Thymus (tissue), 11 donors: ENCODE data around the gene GDPD1. TPM values are rescaled to one million over a fixed set of nuclear protein-coding genes. Genes with fewer than 3 reads are reported as not detected.

Experiments
- DNase-seq, 9 donors: peaks; one replicate each; pipeline ENCODE4 v3.0.0-alpha.2; 2013; ENCODE audit warnings: low spot score in 9 of 9, low read depth in 6 of 9, missing footprints in 1 of 9
- H3K27ac ChIP-seq, 2 donors: one replicate each; pipeline ENCODE4 v1.5.1; 2013; ENCODE audit warnings: control low read depth in 1 of 2, low read depth in 1 of 2, low read length in 1 of 2, mild to moderate bottlenecking in 1 of 2, moderate library complexity in 1 of 2
- H3K27me3 ChIP-seq, 2 donors: one replicate each; pipeline ENCODE4 v1.5.1; 2013; ENCODE audit warnings: low read length in 1 of 2; ENCODE audit not compliant: control insufficient read depth in 2 of 2, insufficient read depth in 1 of 2
- H3K36me3 ChIP-seq, 2 donors: one replicate each; pipeline ENCODE4 v1.5.1; 2013; ENCODE audit warnings: low read length in 1 of 2, mild to moderate bottlenecking in 1 of 2, moderate library complexity in 1 of 2; ENCODE audit not compliant: control insufficient read depth in 2 of 2, insufficient read depth in 2 of 2
- H3K4me1 ChIP-seq, 2 donors: one replicate each; pipeline ENCODE4 v1.5.1; 2013; ENCODE audit warnings: low read length in 2 of 2; ENCODE audit not compliant: control insufficient read depth in 2 of 2, insufficient read depth in 2 of 2
- H3K4me3 ChIP-seq, 2 donors: one replicate each; pipeline ENCODE4 v1.5.1; 2013; ENCODE audit warnings: low read length in 2 of 2, control low read depth in 1 of 2, mild to moderate bottlenecking in 1 of 2
- H3K9me3 ChIP-seq, 2 donors: one replicate each; pipeline ENCODE4 v1.5.1; 2013; ENCODE audit warnings: low read length in 1 of 2, mild to moderate bottlenecking in 1 of 2; ENCODE audit not compliant: control insufficient read depth in 2 of 2, insufficient read depth in 1 of 2
- WGBS: extraction: QIAGEN DNeasy Blood & Tissue Kit; methylation state at CpG from one replicate; pipeline ENCODE4 v1.1.7; 2013; 5-methylcytosine and 5-hydroxymethylcytosine counted together
- polyA plus RNA-seq: library from polyadenylated mRNA; stranded (reverse); fragments of 200-250 nt; gene quantifications from one replicate; pipeline ENCODE4 v1.2.3, GENCODE V29; 2013
- total RNA-seq: library from RNA; stranded (reverse); fragments of 120-200 nt; gene quantifications from one replicate; pipeline ENCODE4 v1.2.4, GENCODE V29; 2013
- donor health status: healthy.

GDPD1 gene
- total and polyA plus RNA-seq, 2 donors = 2.5 to 4.5 TPM

DNA sequence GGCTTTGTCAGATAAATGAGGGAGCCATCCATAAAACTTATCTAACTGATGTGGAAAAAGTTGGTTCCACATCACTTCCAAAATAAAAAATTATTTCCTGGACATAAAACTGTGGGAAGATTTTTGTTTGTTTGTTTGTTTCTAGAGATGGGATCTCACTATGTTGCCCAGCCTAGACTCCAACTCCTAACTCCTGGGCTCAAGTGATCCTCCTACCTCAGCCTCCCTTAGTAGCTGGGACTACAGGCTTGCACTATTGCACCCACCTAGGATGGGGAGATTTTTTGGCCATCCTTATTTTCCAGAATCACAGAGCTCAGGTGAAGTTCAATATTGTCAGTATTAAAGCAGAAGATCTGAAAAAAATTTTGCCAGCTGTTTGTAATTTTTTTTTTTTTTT lies 34.3 kb upstream of the GDPD1 start:
- no peak for DNase-seq
- H3K36me3 ChIP-seq = peaks cover 32 to 38% of the 10 kb centered on the region in 2 donors

DNA sequence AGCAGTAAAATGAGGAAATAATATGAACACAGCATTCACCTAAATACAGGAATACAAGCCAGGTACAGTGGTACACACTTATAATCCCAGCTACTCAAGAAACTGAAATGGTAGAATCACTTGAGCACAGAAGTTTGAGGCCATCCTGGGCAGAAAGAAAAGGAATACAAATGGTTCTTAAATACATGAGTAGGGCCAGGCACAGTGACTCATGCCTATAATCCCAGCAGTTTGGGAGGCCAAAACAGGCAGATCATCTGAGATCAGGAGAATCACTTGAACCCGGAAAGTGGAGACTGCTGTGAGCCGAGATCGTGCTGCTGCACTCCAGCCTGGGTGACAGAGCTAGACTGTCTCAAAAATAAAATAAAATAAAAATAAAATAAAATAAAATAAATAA lies 33.5 kb upstream of the GDPD1 start:
- no peak for DNase-seq
- peaks cover 32 to 45% of the 10 kb centered on the region in 2 donors for H3K36me3 ChIP-seq
- H3K27ac ChIP-seq = no peak overlapping the region
- no peaks in the 10 kb centered on the region for H3K4me1 ChIP-seq
- no peaks in the 10 kb centered on the region for H3K9me3 ChIP-seq
- no peaks in the 10 kb centered on the region for H3K27me3 ChIP-seq
- no peak overlapping the region for H3K4me3 ChIP-seq
- 98% methylated on average over 3 of the region's 3 CpGs for WGBS

More for the DNA sequence above, 34.3 kb upstream of the GDPD1 start:
- no peak overlapping the region for H3K4me3 ChIP-seq
- no peaks in the 10 kb centered on the region for H3K9me3 ChIP-seq
- no peaks in the 10 kb centered on the region for H3K4me1 ChIP-seq
- H3K27ac ChIP-seq = no peak overlapping the region
- H3K27me3 ChIP-seq = no peaks in the 10 kb centered on the region

DNA sequence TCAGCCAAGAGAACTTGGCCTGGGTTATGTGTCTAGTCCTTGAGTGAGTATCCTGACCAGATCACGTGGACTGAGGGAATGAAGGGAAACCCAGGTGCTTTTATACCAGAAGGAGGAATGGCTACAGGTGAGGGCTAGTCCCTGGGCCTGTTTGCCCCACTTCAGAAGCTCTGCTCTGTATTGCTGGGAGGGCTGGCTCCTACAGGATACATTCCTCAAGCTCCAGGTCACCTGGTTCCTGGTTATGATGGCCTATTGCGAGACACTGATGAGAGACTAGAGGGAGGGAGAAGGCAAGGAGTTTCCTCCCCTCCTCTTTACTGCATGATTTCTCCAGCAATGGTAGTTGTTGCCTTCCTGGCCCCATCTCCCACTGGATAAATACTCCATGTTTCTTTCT lies 29.5 kb upstream of the GDPD1 start:
- H3K27ac ChIP-seq = no peak overlapping the region
- H3K36me3 ChIP-seq = peaks cover 38 to 70% of the 10 kb centered on the region in 2 donors
- no peaks in the 10 kb centered on the region for H3K9me3 ChIP-seq
- H3K27me3 ChIP-seq = no peaks in the 10 kb centered on the region
- H3K4me1 ChIP-seq = no peaks in the 10 kb centered on the region
- H3K4me3 ChIP-seq = no peak overlapping the region
- WGBS = 94% methylated on average over 2 of the region's 2 CpGs
- DNase-seq = no peak

DNA sequence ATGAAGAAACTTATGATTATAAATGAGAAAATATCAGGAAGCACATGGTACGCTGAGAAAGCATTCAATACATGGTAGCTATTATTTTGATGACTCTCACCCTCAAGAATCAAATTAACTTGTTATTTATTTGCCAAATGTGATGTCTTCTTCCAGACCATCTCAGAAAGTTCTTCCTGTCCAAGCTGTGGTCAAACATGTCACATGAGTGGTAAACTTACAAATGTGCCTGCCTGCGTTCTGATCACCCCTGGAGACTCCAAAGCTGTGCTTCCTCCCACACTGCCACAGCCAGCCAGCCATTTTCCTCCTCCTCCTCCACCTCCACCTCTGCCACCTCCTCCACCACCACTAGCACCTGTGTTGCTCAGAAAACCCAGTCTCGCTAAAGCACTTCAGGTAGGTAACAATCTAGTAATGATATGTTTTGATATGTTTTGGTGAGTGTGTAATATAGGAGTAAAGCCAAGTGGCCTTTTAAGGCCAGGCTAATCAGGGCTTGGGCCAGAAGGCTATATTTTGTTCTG lies 26.9 kb upstream of the GDPD1 start:
- Histone ChIP-seq H3K4me1 (no peaks in the 10 kb centered on the region), H3K4me3 (no peak overlapping the region), H3K36me3 (peaks cover 35 to 66% of the 10 kb centered on the region in 2 donors), H3K27me3 (no peaks in the 10 kb centered on the region), H3K27ac (no peak overlapping the region), H3K9me3 (no peaks in the 10 kb centered on the region)
- DNase-seq = no peak
- 98% methylated on average over 3 of the region's 3 CpGs for WGBS

DNA sequence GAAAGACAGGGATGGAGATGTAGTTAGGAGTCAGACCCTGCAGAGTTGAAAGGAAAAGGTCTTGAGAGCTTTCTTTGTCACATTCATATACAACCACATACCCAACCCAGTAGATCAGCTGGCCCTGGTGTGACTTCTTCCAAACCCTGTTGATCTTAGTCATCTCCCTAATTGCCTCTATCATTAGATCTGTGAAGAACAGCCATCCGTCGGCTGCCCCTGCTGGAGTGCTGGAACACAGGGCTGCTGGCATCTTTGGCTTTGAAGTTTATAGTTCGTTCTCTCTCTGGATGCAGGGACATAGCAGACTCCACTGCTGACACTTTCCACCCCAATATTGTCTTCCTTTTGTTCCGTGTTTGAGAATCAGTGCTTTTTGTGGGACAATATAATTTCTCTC lies 20.9 kb upstream of the GDPD1 start:
- no peaks in the 10 kb centered on the region for H3K4me1 ChIP-seq
- H3K9me3 ChIP-seq = no peaks in the 10 kb centered on the region
- no peak for DNase-seq
- no peak overlapping the region for H3K4me3 ChIP-seq
- WGBS = 96% methylated on average over 4 of the region's 4 CpGs
- H3K27ac ChIP-seq = no peak overlapping the region
- H3K36me3 ChIP-seq = peaks cover 27 to 72% of the 10 kb centered on the region in 2 donors
- H3K27me3 ChIP-seq = no peaks in the 10 kb centered on the region

DNA sequence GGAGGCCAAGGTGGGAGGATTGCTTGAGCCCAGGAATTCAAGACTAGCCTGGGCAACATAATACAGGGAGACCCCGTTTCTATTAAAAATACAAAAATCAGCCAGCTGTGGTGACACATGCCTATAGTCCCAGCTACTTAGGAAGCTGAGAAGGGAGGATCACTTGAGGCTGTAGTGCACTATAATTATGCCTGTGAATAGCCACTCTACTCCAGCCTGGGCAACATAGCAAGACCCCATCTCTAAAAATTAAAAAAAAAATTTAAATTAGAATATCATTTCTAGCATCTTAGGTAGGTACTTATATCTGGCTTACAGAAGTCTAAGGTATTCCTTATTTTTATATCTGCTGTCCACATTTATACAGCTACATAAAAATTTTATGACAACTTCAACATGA lies 18.0 kb upstream of the GDPD1 start:
- H3K4me1 ChIP-seq = no peaks in the 10 kb centered on the region
- 98% methylated on average over 1 of the region's 1 CpG for WGBS
- H3K27me3 ChIP-seq = no peaks in the 10 kb centered on the region
- peaks cover 25 to 52% of the 10 kb centered on the region in 2 donors for H3K36me3 ChIP-seq
- H3K27ac ChIP-seq = no peak overlapping the region
- no peak for DNase-seq
- no peaks in the 10 kb centered on the region for H3K9me3 ChIP-seq
- H3K4me3 ChIP-seq = no peak overlapping the region

DNA sequence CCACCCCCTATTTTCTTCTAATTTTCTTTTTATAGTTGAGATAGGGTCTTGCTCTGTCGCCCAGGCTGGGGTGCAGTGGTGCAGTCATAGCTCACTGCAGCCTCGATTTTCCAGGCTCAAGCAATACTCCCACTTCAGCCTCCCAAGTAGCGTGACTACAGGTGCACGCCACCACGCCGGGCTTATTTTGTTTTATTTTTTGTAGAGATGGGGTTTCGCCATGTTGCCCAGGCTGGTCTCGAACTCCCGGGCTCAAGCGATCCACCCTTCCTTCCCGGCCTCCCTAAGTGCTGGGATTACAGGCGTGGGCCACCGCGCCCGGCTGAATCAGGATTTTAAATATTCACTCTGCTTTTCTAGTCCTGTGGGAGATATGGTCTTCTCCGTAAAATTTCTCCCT lies 941 bp upstream of the GDPD1 start:
- no peak overlapping the region for H3K27ac ChIP-seq
- 97% methylated on average over 16 of the region's 16 CpGs for WGBS
- DNase-seq = no peak
- H3K9me3 ChIP-seq = no peaks in the 10 kb centered on the region
- no peak overlapping the region for H3K4me3 ChIP-seq
- H3K27me3 ChIP-seq = no peaks in the 10 kb centered on the region
- peaks cover 0 to 5% of the 10 kb centered on the region in 2 donors for H3K4me1 ChIP-seq
- peaks cover 2 to 8% of the 10 kb centered on the region in 2 donors for H3K36me3 ChIP-seq

DNA sequence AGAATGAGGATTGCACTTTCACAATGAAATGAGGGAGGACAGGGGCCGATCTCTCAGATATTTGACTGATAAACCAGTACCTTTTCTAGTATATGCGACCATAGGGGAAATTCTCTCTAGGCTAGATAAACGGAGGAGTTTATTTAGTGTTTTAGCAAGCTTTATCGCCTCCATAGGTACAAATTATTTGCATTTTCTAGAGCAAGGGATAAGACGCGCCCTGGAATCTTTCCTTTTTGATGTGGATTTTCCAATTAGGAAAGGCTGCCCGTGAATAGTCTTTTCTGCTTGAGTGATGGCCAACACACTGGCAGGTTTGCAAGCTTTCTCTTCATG lies 351 bp upstream of the GDPD1 start:
- Histone ChIP-seq H3K4me1 (peaks cover 0 to 5% of the 10 kb centered on the region in 2 donors), H3K27ac (peak overlapping the region; percentile 26 to 59), H3K36me3 (peaks cover 0 to 2% of the 10 kb centered on the region in 2 donors), H3K9me3 (no peaks in the 10 kb centered on the region), H3K27me3 (no peaks in the 10 kb centered on the region), H3K4me3 (peak overlapping the region; percentile 91 to 95)
- WGBS = 44% methylated on average over 7 of the region's 7 CpGs
- DNase-seq = no peak

DNA sequence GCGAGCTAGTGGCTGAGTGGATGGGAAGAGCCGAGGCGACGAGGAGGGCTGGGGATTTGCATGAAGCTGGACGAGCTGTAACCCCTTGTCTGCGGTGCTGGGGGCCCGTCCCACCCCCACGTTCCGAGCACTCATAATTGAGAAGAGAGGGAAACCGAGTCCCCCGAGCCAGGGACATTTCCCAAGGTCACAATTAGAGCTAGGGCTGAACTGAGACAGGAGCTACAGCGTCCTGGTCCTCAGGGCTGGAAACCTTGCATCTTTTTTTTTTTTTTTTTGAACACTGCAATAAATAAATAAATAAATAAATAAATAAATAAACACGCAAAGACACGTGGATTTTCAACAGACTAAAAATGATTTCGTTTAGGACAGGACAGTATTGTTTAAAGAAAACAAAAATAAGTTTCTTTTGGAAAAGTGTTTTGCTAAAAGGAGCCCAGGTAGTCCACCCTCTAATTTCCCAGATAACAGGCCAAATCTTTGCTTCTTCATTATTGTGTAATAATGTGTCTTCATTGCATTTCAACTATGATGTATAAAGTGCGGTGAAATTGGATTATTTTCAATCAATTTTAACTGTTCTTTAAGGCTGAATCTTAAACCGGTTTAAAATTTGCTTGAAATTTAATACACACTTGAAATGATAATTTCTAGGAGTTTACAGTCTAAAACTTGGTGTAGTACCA lies 992 bp downstream of the GDPD1 start:
- DNase-seq = no peak
- WGBS = 14% methylated on average over 17 of the region's 17 CpGs

More for the DNA sequence above, 992 bp downstream of the GDPD1 start:
- peak overlapping the region; percentile 91 to 95 for H3K4me3 ChIP-seq
- no peaks in the 10 kb centered on the region for H3K27me3 ChIP-seq
- no peaks in the 10 kb centered on the region for H3K36me3 ChIP-seq
- H3K27ac ChIP-seq = peak overlapping the region; percentile 95 to 96
- no peaks in the 10 kb centered on the region for H3K9me3 ChIP-seq
- peaks cover 0 to 5% of the 10 kb centered on the region in 2 donors for H3K4me1 ChIP-seq
